CD4-positive, alpha-beta T cell (primary cell): Measurements from ENCODE around the gene LMO2. TPM values are rescaled to one million over a fixed set of nuclear protein-coding genes. Genes with fewer than 3 reads are reported as not detected.

ENCODE experiments used
- ATAC-seq: fragments of 200-7000 bp; cut with Tn5 transposase; one replicate; pipeline ENCODE4 v1.10.0; 2022; ENCODE audit warnings: mild to moderate bottlenecking; ENCODE audit not compliant: poor library complexity
- CTCF ChIA-PET: fragments of 350-600 bp; sonication (Branson Sonifier 250); formaldehyde crosslinking; loops from one replicate; lab custom pipeline; 2021; ENCODE audit warnings: antibody characterized with exemption, inconsistent platforms; lab: Charles Lee
- POLR2A ChIA-PET: fragments of 350-600 bp; sonication (Branson Sonifier 250); formaldehyde crosslinking; loops from one replicate; lab custom pipeline; 2021; ENCODE audit warnings: antibody characterized with exemption, inconsistent platforms; lab: Charles Lee
- DNase-seq, 14 experiments: peaks; one replicate each; pipeline ENCODE4 v3.0.0-alpha.2; 2013 to 2020; ENCODE audit warnings: mixed read lengths in 2 of 14
- H3K27ac ChIP-seq, 2 donors: one replicate each; pipeline versions ENCODE4 v1.5.1 to v1.7.0; 2013; ENCODE audit warnings: low read length in 2 of 2, low read depth in 1 of 2, mild to moderate bottlenecking in 1 of 2
- H3K27me3 ChIP-seq, 2 experiments: 1 replicate in 1 of 2; 2 replicates in 1 of 2; pipeline versions ENCODE4 v1.6.1 to v1.7.0; 2013; ENCODE audit warnings: low read length in 2 of 2, control low read depth in 1 of 2, mild to moderate bottlenecking in 1 of 2, moderate library complexity in 1 of 2; ENCODE audit not compliant: insufficient read depth in 2 of 2, control insufficient read depth in 1 of 2
- H3K36me3 ChIP-seq: one replicate; pipeline ENCODE4 v1.6.1; 2013; ENCODE audit warnings: low read length, control low read depth; ENCODE audit not compliant: insufficient read depth
- H3K4me1 ChIP-seq: one replicate; pipeline ENCODE4 v1.6.1; 2013; ENCODE audit warnings: low read length, control low read depth; ENCODE audit not compliant: insufficient read depth
- H3K4me3 ChIP-seq: one replicate; pipeline ENCODE4 v1.5.1; 2013; ENCODE audit warnings: mild to moderate bottlenecking, low read length, moderate library complexity
- H3K9me3 ChIP-seq, 2 experiments: 1 replicate in 1 of 2; 2 replicates in 1 of 2; pipeline versions ENCODE4 v1.6.1 to v1.7.0; 2013; ENCODE audit warnings: low read length in 2 of 2, mild to moderate bottlenecking in 2 of 2, control low read depth in 1 of 2, moderate library complexity in 1 of 2; ENCODE audit not compliant: control insufficient read depth in 1 of 2, insufficient read depth in 1 of 2
- H3K27ac Mint-ChIP-seq: one replicate; pipeline ENCODE4 v1.8.0; 2020; ENCODE audit warnings: mixed read lengths
- H3K27me3 Mint-ChIP-seq: one replicate; pipeline ENCODE4 v1.8.0; 2021; ENCODE audit warnings: mixed read lengths
- H3K36me3 Mint-ChIP-seq: one replicate; pipeline ENCODE4 v1.8.0; 2021; ENCODE audit warnings: low read depth, mixed read lengths
- H3K4me1 Mint-ChIP-seq: one replicate; pipeline ENCODE4 v1.8.0; 2021; ENCODE audit warnings: low read depth, mixed read lengths
- H3K4me3 Mint-ChIP-seq: one replicate; pipeline ENCODE4 v1.8.0; 2020; ENCODE audit warnings: mild to moderate bottlenecking, mixed read lengths
- H3K9me3 Mint-ChIP-seq: one replicate; pipeline ENCODE4 v1.8.0; 2020; ENCODE audit warnings: mixed read lengths
- intact Hi-C, 2 experiments: fragments of 100-400 bp; cut with DNase I in 1 of 2; cut with micrococcal nuclease in 1 of 2; formaldehyde crosslinking; loops; one replicate each; pipeline versions ENCODE4 v1.15.1 to v1.9.0; 2023 to 2025; cut with DNase I, micrococcal nuclease
- total RNA-seq, 174 experiments: library from RNA in 2 of 174; stranded (reverse) in 2 of 174; gene quantifications; one replicate each; pipeline ENCODE4 v1.2.3 and lab custom pipeline; 2021 to 2026
- TF ChIP-seq, protein P1 (sequence below): fragments of 200-600 bp; IDR thresholded peaks from one replicate; pipeline ENCODE4 v1.8.0; 2022; ENCODE audit warnings: antibody characterized with exemption, mild to moderate bottlenecking

Gene LMO2
- total RNA-seq, 2 experiments from 2014 or later: 0.61 to 0.80 TPM

DNA sequence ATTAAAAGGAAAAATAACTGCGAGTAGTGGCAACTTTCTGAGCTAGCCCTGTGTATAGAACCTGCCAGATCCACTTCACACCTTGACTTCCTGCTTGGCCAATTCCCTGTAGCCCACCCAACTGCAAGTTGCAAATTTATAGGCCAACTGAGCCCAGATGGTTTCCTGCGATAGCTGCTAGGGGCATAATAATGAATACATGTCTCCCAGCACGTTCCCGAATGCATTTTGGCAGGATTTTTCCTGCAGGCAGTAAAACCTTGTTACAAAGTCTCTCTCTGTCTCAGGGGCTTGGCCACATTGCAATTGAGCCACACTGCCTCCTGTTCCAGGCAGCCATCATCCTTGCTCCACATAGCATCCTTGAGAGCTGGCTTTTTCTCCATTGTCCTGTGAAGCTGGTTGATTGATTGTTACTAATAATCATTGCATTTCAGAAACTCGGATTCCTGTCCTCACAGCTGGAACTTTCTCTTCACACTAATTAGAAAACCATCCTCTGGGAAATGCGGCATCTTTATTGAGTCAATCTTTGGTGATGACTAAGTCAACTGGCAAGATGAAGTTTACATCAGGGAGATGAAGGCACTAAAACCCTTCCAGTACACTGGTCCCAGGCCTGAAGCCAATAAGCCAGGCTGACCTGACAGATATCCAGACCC is 18.6 kb upstream of the LMO2 start:
- intact Hi-C loops: no loop called here
- CTCF ChIA-PET: no interaction called here
- TF ChIP-seq, protein P1, sequence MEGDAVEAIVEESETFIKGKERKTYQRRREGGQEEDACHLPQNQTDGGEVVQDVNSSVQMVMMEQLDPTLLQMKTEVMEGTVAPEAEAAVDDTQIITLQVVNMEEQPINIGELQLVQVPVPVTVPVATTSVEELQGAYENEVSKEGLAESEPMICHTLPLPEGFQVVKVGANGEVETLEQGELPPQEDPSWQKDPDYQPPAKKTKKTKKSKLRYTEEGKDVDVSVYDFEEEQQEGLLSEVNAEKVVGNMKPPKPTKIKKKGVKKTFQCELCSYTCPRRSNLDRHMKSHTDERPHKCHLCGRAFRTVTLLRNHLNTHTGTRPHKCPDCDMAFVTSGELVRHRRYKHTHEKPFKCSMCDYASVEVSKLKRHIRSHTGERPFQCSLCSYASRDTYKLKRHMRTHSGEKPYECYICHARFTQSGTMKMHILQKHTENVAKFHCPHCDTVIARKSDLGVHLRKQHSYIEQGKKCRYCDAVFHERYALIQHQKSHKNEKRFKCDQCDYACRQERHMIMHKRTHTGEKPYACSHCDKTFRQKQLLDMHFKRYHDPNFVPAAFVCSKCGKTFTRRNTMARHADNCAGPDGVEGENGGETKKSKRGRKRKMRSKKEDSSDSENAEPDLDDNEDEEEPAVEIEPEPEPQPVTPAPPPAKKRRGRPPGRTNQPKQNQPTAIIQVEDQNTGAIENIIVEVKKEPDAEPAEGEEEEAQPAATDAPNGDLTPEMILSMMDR: no peak
- ATAC-seq: no peak
- Histone ChIP-seq H3K9me3 (peaks cover 0 to 5% of the 10 kb centered on the region in 2 experiments), H3K36me3 (no peaks in the 10 kb centered on the region), H3K27me3 (peaks cover 10 to 13% of the 10 kb centered on the region in 2 experiments), H3K27ac (no peak overlapping the region), H3K4me3 (no peak overlapping the region), H3K4me1 (no peaks in the 10 kb centered on the region)
- Mint-ChIP-seq H3K9me3 (no peaks in the 10 kb centered on the region), H3K36me3 (no peaks in the 10 kb centered on the region), H3K27me3 (peaks cover 50% of the 10 kb centered on the region), H3K4me3 (no peak overlapping the region), H3K4me1 (peaks cover 12% of the 10 kb centered on the region), H3K27ac (no peak overlapping the region)
- POLR2A ChIA-PET: no interaction called here
- DNase-seq: no peak

DNA sequence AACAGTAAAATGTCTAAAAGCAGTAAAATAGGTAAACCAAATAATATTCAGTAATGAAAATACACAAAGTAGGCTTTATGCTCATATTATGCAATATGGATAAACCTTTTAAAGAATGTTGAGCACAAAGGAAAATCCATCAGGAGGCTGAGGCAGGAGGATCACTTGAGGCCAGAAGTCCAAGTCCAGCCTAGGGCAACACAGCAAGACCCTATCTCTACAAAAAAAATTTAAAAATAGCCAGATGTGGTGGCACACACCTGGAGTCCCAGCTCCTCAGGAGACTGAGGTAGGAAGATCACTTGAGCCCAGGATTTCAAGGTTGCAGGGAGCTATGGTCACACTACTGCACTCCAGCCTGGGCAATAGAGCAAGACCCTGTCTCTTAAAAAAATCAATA is 17.7 kb upstream of the LMO2 start:
- H3K36me3 ChIP-seq: no peaks in the 10 kb centered on the region
- H3K4me3 Mint-ChIP-seq: no peak overlapping the region
- ChIA-PET POLR2A (no interaction called here), CTCF (no interaction called here)
- no peaks in the 10 kb centered on the region for H3K9me3 Mint-ChIP-seq
- H3K36me3 Mint-ChIP-seq: no peaks in the 10 kb centered on the region
- ATAC-seq: no peak
- TF ChIP-seq, protein P1: no peak
- no peak overlapping the region for H3K27ac ChIP-seq
- intact Hi-C loops: no loop called here
- DNase-seq: no peak
- peaks cover 10 to 13% of the 10 kb centered on the region in 2 experiments for H3K27me3 ChIP-seq
- H3K27ac Mint-ChIP-seq: no peak overlapping the region
- H3K4me1 Mint-ChIP-seq: peaks cover 12% of the 10 kb centered on the region
- peaks cover 0 to 5% of the 10 kb centered on the region in 2 experiments for H3K9me3 ChIP-seq
- H3K4me1 ChIP-seq: no peaks in the 10 kb centered on the region
- no peak overlapping the region for H3K4me3 ChIP-seq
- peaks cover 51% of the 10 kb centered on the region for H3K27me3 Mint-ChIP-seq

DNA sequence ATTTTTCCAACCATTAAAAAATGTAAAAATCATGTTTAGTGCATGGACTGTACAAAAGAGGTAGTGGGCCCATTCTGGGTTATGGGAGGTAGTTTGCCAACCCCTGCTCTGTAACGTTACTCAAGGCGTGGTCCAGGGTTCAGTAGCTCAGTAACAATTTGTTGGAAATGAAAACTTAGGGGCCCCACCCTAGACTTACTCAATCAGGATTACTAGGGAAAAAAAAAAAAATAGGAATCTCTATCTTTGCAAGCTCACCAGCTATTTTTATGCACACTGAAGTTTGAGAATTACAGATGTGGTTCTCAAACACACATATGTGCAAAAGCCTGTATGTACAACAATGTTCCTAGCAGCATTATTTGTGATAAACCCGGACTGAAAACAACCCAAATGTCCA is 17.3 kb upstream of the LMO2 start:
- no peak overlapping the region for H3K4me3 Mint-ChIP-seq
- H3K4me1 Mint-ChIP-seq: peaks cover 12% of the 10 kb centered on the region
- DNase-seq: no peak
- CTCF ChIA-PET: no interaction called here
- POLR2A ChIA-PET: interaction anchor here (0.7 kb wide), 1 partner anchor 63 kb away, joined by 3 read pairs; no protein-coding TSS in a partner anchor
- H3K27ac ChIP-seq: no peak overlapping the region
- TF ChIP-seq, protein P1: no peak
- no peak overlapping the region for H3K27ac Mint-ChIP-seq
- peaks cover 0 to 5% of the 10 kb centered on the region in 2 experiments for H3K9me3 ChIP-seq
- H3K9me3 Mint-ChIP-seq: no peaks in the 10 kb centered on the region
- H3K4me1 ChIP-seq: no peaks in the 10 kb centered on the region
- intact Hi-C loops: no loop called here
- no peaks in the 10 kb centered on the region for H3K36me3 ChIP-seq
- peaks cover 10 to 13% of the 10 kb centered on the region in 2 experiments for H3K27me3 ChIP-seq
- H3K27me3 Mint-ChIP-seq: peaks cover 52% of the 10 kb centered on the region
- no peak for ATAC-seq
- no peaks in the 10 kb centered on the region for H3K36me3 Mint-ChIP-seq
- no peak overlapping the region for H3K4me3 ChIP-seq
